IPS DF 6.9 (cell line): Measurements from ENCODE around the gene LHFPL4.
"Not testable (repeated sequence)": the region's sequence is repeated elsewhere in the genome, so short reads cannot be mapped to it uniquely, and the experiment has no call there.

Source experiments
- DNase-seq: peaks from one replicate; pipeline ENCODE4 v3.0.0-alpha.2; 2013; ENCODE audit warnings: low read depth, low spot score
- H3K27ac ChIP-seq: one replicate; pipeline ENCODE4 v1.5.1; 2013; ENCODE audit warnings: low read length, control low read depth
- H3K27me3 ChIP-seq: 2 replicates; pipeline ENCODE4 v1.6.1; 2013; ENCODE audit warnings: mild to moderate bottlenecking, low read length; ENCODE audit not compliant: control insufficient read depth, insufficient read depth
- H3K36me3 ChIP-seq: 2 replicates; pipeline ENCODE4 v1.6.1; 2013; ENCODE audit warnings: low read length; ENCODE audit not compliant: control insufficient read depth, insufficient read depth
- H3K4me1 ChIP-seq: 2 replicates; pipeline ENCODE4 v1.6.1; 2013; ENCODE audit warnings: low read length; ENCODE audit not compliant: control insufficient read depth, insufficient read depth
- H3K4me3 ChIP-seq: 2 replicates; pipeline ENCODE4 v1.5.1; 2013; ENCODE audit warnings: mild to moderate bottlenecking, low read length
- H3K9me3 ChIP-seq: 2 replicates; pipeline ENCODE4 v1.6.1; 2013; ENCODE audit warnings: low read length, inconsistent platforms; ENCODE audit not compliant: control insufficient read depth, insufficient read depth
- WGBS: extraction: QIAGEN DNeasy Blood & Tissue Kit; methylation state at CpG from one replicate; pipeline ENCODE4 v1.1.7; 2013; ENCODE audit warnings: mixed read lengths, missing lambda C conversion rate; ENCODE audit not compliant: insufficient read length, insufficient coverage; 5-methylcytosine and 5-hydroxymethylcytosine counted together

Gene LHFPL4

GRCh38 chr3:9553021-9553947 lies at the start of gene LHFPL4:
TSS of gene LHFPL4 (minus strand) at chr3:9553822. CDS start at chr3:9552679, 1,143 bp downstream.
- H3K27ac ChIP-seq = no peak within 1 kb of the TSS
- peak within 1 kb of the TSS; percentile 91 for H3K4me3 ChIP-seq
- WGBS = no CpG with 5 or more reads among the region's 75 CpGs
- no peak for DNase-seq
- no peaks in the 10 kb centered on the region for H3K27me3 ChIP-seq
- H3K36me3 ChIP-seq = no peaks in the 10 kb centered on the region
- no peaks in the 10 kb centered on the region for H3K9me3 ChIP-seq
- H3K4me1 ChIP-seq = peaks cover 3% of the 10 kb centered on the region; the same call in 1 of the 2 replicates

GRCh38 chr3:9602620-9603019 lies 49.0 kb upstream of the LHFPL4 start:
- Histone ChIP-seq H3K9me3 (no peaks in the 10 kb centered on the region; the same call in 1 of the 2 replicates), H3K36me3 (no peaks in the 10 kb centered on the region), H3K27ac (no peak overlapping the region), H3K4me3 (no peak overlapping the region), H3K4me1 (peaks cover 2% of the 10 kb centered on the region; the same call in 1 of the 2 replicates), H3K27me3 (no peaks in the 10 kb centered on the region)
- no CpG with 5 or more reads among the region's 4 CpGs for WGBS
- no peak for DNase-seq

- not testable (repeated sequence) for H3K27ac ChIP-seq, H3K27me3 ChIP-seq, H3K4me3 ChIP-seq, DNase-seq, H3K4me1 ChIP-seq, H3K9me3 ChIP-seq, H3K36me3 ChIP-seq
- no CpG with 5 or more reads among the region's 24 CpGs for WGBS
Measured at GRCh38 chr3:9601006-9601581, 47.5 kb upstream of the LHFPL4 start.

GRCh38 chr3:9600597-9600996 lies 47.0 kb upstream of the LHFPL4 start:
- Histone ChIP-seq H3K27ac (no peak overlapping the region), H3K4me3 (no peak overlapping the region), H3K36me3 (no peaks in the 10 kb centered on the region), H3K9me3 (no peaks in the 10 kb centered on the region), H3K4me1 (peaks cover 2% of the 10 kb centered on the region; the same call in 1 of the 2 replicates), H3K27me3 (no peaks in the 10 kb centered on the region)
- DNase-seq = no peak
- no CpG with 5 or more reads among the region's 42 CpGs for WGBS

- Histone ChIP-seq H3K36me3 (no peaks in the 10 kb centered on the region), H3K27ac (no peak overlapping the region), H3K4me3 (no peak overlapping the region), H3K4me1 (peaks cover 2% of the 10 kb centered on the region; the same call in 1 of the 2 replicates), H3K27me3 (no peaks in the 10 kb centered on the region), H3K9me3 (no peaks in the 10 kb centered on the region)
- WGBS = no CpG with 5 or more reads among the region's 7 CpGs
- no peak for DNase-seq
Measured at GRCh38 chr3:9598783-9599387, 45.3 kb upstream of the LHFPL4 start.

- no peaks in the 10 kb centered on the region for H3K27me3 ChIP-seq
- no peak overlapping the region for H3K27ac ChIP-seq
- no peak for DNase-seq
- no peak overlapping the region for H3K4me3 ChIP-seq
- H3K36me3 ChIP-seq = no peaks in the 10 kb centered on the region
- H3K9me3 ChIP-seq = no peaks in the 10 kb centered on the region
- peaks cover 1% of the 10 kb centered on the region; the same call in 1 of the 2 replicates for H3K4me1 ChIP-seq
Measured at GRCh38 chr3:9595877-9596276, 42.3 kb upstream of the LHFPL4 start.

- not testable (repeated sequence) for H3K4me3 ChIP-seq, H3K4me1 ChIP-seq, DNase-seq, H3K27me3 ChIP-seq, H3K9me3 ChIP-seq, H3K36me3 ChIP-seq, H3K27ac ChIP-seq
- WGBS = no CpG with 5 or more reads among the region's 28 CpGs
Measured at GRCh38 chr3:9591781-9592180, 38.2 kb upstream of the LHFPL4 start.

GRCh38 chr3:9590282-9590791 lies 36.7 kb upstream of the LHFPL4 start:
- H3K4me1 ChIP-seq = no peaks in the 10 kb centered on the region
- H3K27me3 ChIP-seq = no peaks in the 10 kb centered on the region
- H3K9me3 ChIP-seq = no peaks in the 10 kb centered on the region
- no peak for DNase-seq
- no CpG with 5 or more reads among the region's 8 CpGs for WGBS
- H3K36me3 ChIP-seq = no peaks in the 10 kb centered on the region
- H3K4me3 ChIP-seq = no peak overlapping the region
- H3K27ac ChIP-seq = no peak overlapping the region

GRCh38 chr3:9583792-9584191 lies 30.2 kb upstream of the LHFPL4 start:
- Histone ChIP-seq H3K27me3 (no peaks in the 10 kb centered on the region), H3K4me1 (peaks cover 2% of the 10 kb centered on the region), H3K36me3 (no peaks in the 10 kb centered on the region), H3K9me3 (no peaks in the 10 kb centered on the region), H3K4me3 (no peak overlapping the region), H3K27ac (no peak overlapping the region)
- WGBS = no CpG with 5 or more reads among the region's 1 CpG
- no peak for DNase-seq

- Histone ChIP-seq H3K27ac (no peak overlapping the region), H3K36me3 (no peaks in the 10 kb centered on the region), H3K4me1 (peaks cover 2% of the 10 kb centered on the region), H3K27me3 (no peaks in the 10 kb centered on the region), H3K4me3 (no peak overlapping the region), H3K9me3 (no peaks in the 10 kb centered on the region)
- no peak for DNase-seq
- WGBS = no CpG with 5 or more reads among the region's 3 CpGs
Measured at GRCh38 chr3:9583371-9583770, 29.7 kb upstream of the LHFPL4 start.
